HCT116 (cell line): ENCODE results near the gene TMPRSS11A. TPM values are rescaled to one million over a fixed set of nuclear protein-coding genes. Genes with fewer than 3 reads are reported as not detected.

Source experiments
- ATAC-seq: fragments of 200-7000 bp; cut with Tn5 transposase; 2 replicates; pipeline ENCODE4 v1.9.1; 2020; ENCODE audit warnings: mild to moderate bottlenecking, moderate library complexity
- BruUV-seq: library from RNA; stranded (reverse); fragments of 400-500 nt; replicated peaks from 2 replicates; lab custom pipeline; 2021; lab: Mats Ljungman, UMichigan
- CTCF ChIA-PET: fragments of 300-600 bp; sonication (Branson Sonifier 250); formaldehyde crosslinking; loops from one replicate; lab custom pipeline; 2021; ENCODE audit warnings: antibody characterized with exemption; lab: Charles Lee
- POLR2A ChIA-PET: fragments of 300-600, 350-600 bp; sonication (Branson Sonifier 250); formaldehyde crosslinking; loops from one replicate; lab custom pipeline; 2021; ENCODE audit warnings: antibody characterized with exemption; lab: Charles Lee
- RAD21 ChIA-PET, 2 experiments: fragments of 300-600 bp; sonication (Branson Sonifier 250); formaldehyde crosslinking; loops; one replicate each; lab custom pipeline; 2023; ENCODE audit warnings: low total read pairs in 2 of 2; ENCODE audit not compliant: uncharacterized antibody in 2 of 2, unreplicated experiment in 2 of 2, low non-redundant PET in 1 of 2; lab: Charles Lee
- DNase-seq: peaks from one replicate; pipeline ENCODE4 v3.0.0-alpha.2; 2010; ENCODE audit warnings: low read depth, low spot score
- H2AFZ ChIP-seq: fragments of 200-600 bp; shearing (Covaris generic), sonication (generic); 2 replicates; pipeline ENCODE4 v1.6.1; 2017; ENCODE audit warnings: low read depth, mixed run types, mixed read lengths, antibody characterized with exemption, low read length; ENCODE audit not compliant: poor library complexity, severe bottlenecking
- H3K27ac ChIP-seq: 2 replicates; pipeline ENCODE4 v1.5.1; 2012; ENCODE audit warnings: low read depth, low read length
- H3K27me3 ChIP-seq: fragments of 200-600 bp; sonication (generic); 2 replicates; pipeline ENCODE4 v1.6.1; 2016; ENCODE audit warnings: mixed run types, low read length, mixed read lengths; ENCODE audit not compliant: insufficient read depth
- H3K36me3 ChIP-seq, 2 experiments: fragments of 200-500 bp in 1 of 2; fragments of 200-600 bp in 1 of 2; sonication (Bioruptor generic) in 1 of 2; sonication (generic) in 1 of 2; 2 replicates each; pipeline versions ENCODE4 v1.5.1 to v1.6.1; 2014 to 2016; ENCODE audit warnings: low read length in 2 of 2, inconsistent platforms in 1 of 2, mixed read lengths in 1 of 2, mixed run types in 1 of 2; ENCODE audit not compliant: insufficient read depth in 2 of 2, control insufficient read depth in 1 of 2
- H3K4me1 ChIP-seq, 2 experiments: fragments of 200-600 bp in 1 of 2; sonication (generic) in 1 of 2; 2 replicates each; pipeline versions ENCODE4 v1.5.1 to v1.6.1; 2012 to 2017; ENCODE audit warnings: low read length in 2 of 2, inconsistent platforms in 1 of 2, mild to moderate bottlenecking in 1 of 2, mixed read lengths in 1 of 2, mixed run types in 1 of 2, moderate library complexity in 1 of 2; ENCODE audit not compliant: insufficient read depth in 2 of 2, control insufficient read depth in 1 of 2
- H3K4me2 ChIP-seq: fragments of 200-600 bp; sonication (generic); 2 replicates; pipeline ENCODE4 v1.6.1; 2017; ENCODE audit warnings: mixed run types, low read length, mixed read lengths
- H3K4me3 ChIP-seq, 2 experiments: fragments of 200-600 bp in 1 of 2; sonication (generic) in 1 of 2; replicated peaks in 1 of 2; 2 replicates each; pipeline ENCODE4 v1.5.1; 2011 to 2016; ENCODE audit warnings: low read length in 2 of 2, control low read depth in 1 of 2, low read depth in 1 of 2, mild to moderate bottlenecking in 1 of 2, mixed read lengths in 1 of 2, mixed run types in 1 of 2
- H3K79me2 ChIP-seq: fragments of 200-600 bp; sonication (generic); 2 replicates; pipeline ENCODE4 v1.6.1; 2017; ENCODE audit warnings: mild to moderate bottlenecking, mixed run types, low read length, moderate library complexity, mixed read lengths; ENCODE audit not compliant: insufficient read depth
- H3K9ac ChIP-seq: fragments of 200-600 bp; sonication (generic); 2 replicates; pipeline ENCODE4 v1.6.1; 2016; ENCODE audit warnings: low read length, mixed read lengths
- H3K9me2 ChIP-seq: fragments of 200-600 bp; sonication (generic), shearing (Covaris generic); 2 replicates; pipeline ENCODE4 v1.6.1; 2017; ENCODE audit warnings: mixed run types, mild to moderate bottlenecking, moderate library complexity; ENCODE audit not compliant: insufficient read depth
- H3K9me3 ChIP-seq, 2 experiments: fragments of 200-500 bp in 1 of 2; fragments of 200-600 bp in 1 of 2; sonication (Bioruptor generic) in 1 of 2; sonication (generic) in 1 of 2; 2 replicates each; pipeline ENCODE4 v1.6.1; 2014 to 2017; ENCODE audit warnings: low read length in 2 of 2, mixed read lengths in 2 of 2, inconsistent platforms in 1 of 2, low read depth in 1 of 2, mild to moderate bottlenecking in 1 of 2, mixed run types in 1 of 2, moderate library complexity in 1 of 2; ENCODE audit not compliant: control insufficient read depth in 1 of 2, insufficient read depth in 1 of 2
- H4K20me1 ChIP-seq: fragments of 200-600 bp; sonication (generic), shearing (Covaris generic); 2 replicates; pipeline ENCODE4 v1.6.1; 2017; ENCODE audit warnings: mixed run types, mild to moderate bottlenecking, moderate library complexity; ENCODE audit not compliant: insufficient read depth
- CBX3 ChIP-seq: IDR thresholded peaks from 2 replicates; pipeline ENCODE4 v1.6.1; 2012; ENCODE audit warnings: low read depth
- CEBPB ChIP-seq: IDR thresholded peaks from 2 replicates; pipeline ENCODE4 v1.6.1; 2012; ENCODE audit warnings: low read depth
- ELF1 ChIP-seq: IDR thresholded peaks from 2 replicates; pipeline ENCODE4 v1.6.1; 2012; ENCODE audit warnings: low read depth, borderline replicate concordance
- EZH2 ChIP-seq: fragments of 200-600 bp; sonication (generic); IDR thresholded peaks from 2 replicates; pipeline ENCODE4 v1.6.1; 2017; ENCODE audit warnings: antibody characterized with exemption, mixed run types
- EZH2phosphoT487 ChIP-seq: fragments of 200-600 bp; IDR thresholded peaks from 2 replicates; pipeline ENCODE4 v1.6.1; 2018; ENCODE audit warnings: antibody characterized with exemption, borderline replicate concordance
- POLR2A ChIP-seq: IDR thresholded peaks from 2 replicates; pipeline ENCODE4 v1.7.0; 2011; ENCODE audit warnings: borderline replicate concordance; ENCODE audit not compliant: insufficient read depth, insufficient read length; ENCODE audit errors: extremely low read depth
- RAD21 ChIP-seq: IDR thresholded peaks from 2 replicates; pipeline ENCODE4 v1.6.1; 2012; ENCODE audit warnings: low read depth, mild to moderate bottlenecking
- REST ChIP-seq: IDR thresholded peaks from 2 replicates; pipeline ENCODE4 v1.6.1; 2012; ENCODE audit warnings: low read depth
- SIN3A ChIP-seq: IDR thresholded peaks from 2 replicates; pipeline ENCODE4 v1.6.1; 2012; ENCODE audit warnings: low read depth
- SP1 ChIP-seq: IDR thresholded peaks from 2 replicates; pipeline ENCODE4 v1.6.1; 2012; ENCODE audit warnings: low read depth
- TCF7L2 ChIP-seq: IDR thresholded peaks from 2 replicates; pipeline ENCODE4 v1.7.0; 2011; ENCODE audit warnings: borderline replicate concordance, inconsistent platforms; ENCODE audit not compliant: insufficient read depth, insufficient read length; ENCODE audit errors: extremely low read depth
- YY1 ChIP-seq: IDR thresholded peaks from 2 replicates; pipeline ENCODE4 v1.6.1; 2011; ENCODE audit warnings: low read length, low read depth, moderate library complexity, mild to moderate bottlenecking; ENCODE audit not compliant: insufficient replicate concordance; ENCODE audit errors: extremely low read depth
- ZNF274 ChIP-seq: fragments of 200-500 bp; sonication (Bioruptor generic); IDR thresholded peaks from 2 replicates; pipeline ENCODE4 v1.6.1; 2014; ENCODE audit warnings: mild to moderate bottlenecking, low read depth, low read length, inconsistent platforms
- intact Hi-C: fragments of 100-400 bp; cut with micrococcal nuclease; formaldehyde crosslinking; loops from 2 replicates; pipeline ENCODE4 v1.10.0; 2022
- total RNA-seq: library from RNA; stranded (reverse); gene quantifications from one replicate; pipeline ENCODE4 v1.2.1, GENCODE V29; 2021; ENCODE audit not compliant: unreplicated experiment

Gene TMPRSS11A
- total RNA-seq, 1 experiment from 2014 or later, result not detected

GRCh38 chr4:67896421-67897065 is 66.8 kb downstream of the TMPRSS11A start:
- Histone ChIP-seq H3K9me2 (no peaks in the 10 kb centered on the region), H3K9me3 (no peaks in the 10 kb centered on the region), H3K36me3 (no peaks in the 10 kb centered on the region), H3K4me2 (no peak overlapping the region), H3K4me1 (no peaks in the 10 kb centered on the region)
- CTCF ChIA-PET, result no interaction called here
- TF ChIP-seq POLR2A (no peak), REST (no peak), CBX3 (no peak), ZNF274 (no peak), ELF1 (no peak), EZH2 (no peak), RAD21 (no peak), YY1 (no peak), CEBPB (no peak), EZH2phosphoT487 (no peak), SP1 (no peak), TCF7L2 (no peak), SIN3A (no peak)
- TF ChIP-seq, all 23 proteins: peak for 0
- intact Hi-C loops, result no loop called here
- RAD21 ChIA-PET, result no interaction called here
- H3K27ac ChIP-seq, result no peak overlapping the region
- no peak overlapping the region for H3K4me3 ChIP-seq
- no peak overlapping the region for H2AFZ ChIP-seq
- no peak overlapping the region for H3K9ac ChIP-seq
- H4K20me1 ChIP-seq, result no peaks in the 10 kb centered on the region
- H3K79me2 ChIP-seq, result no peaks in the 10 kb centered on the region
- no peaks in the 10 kb centered on the region for H3K27me3 ChIP-seq
- POLR2A ChIA-PET, result no interaction called here
- BruUV-seq, result no TSS peak
- DNase-seq, result no peak
- ATAC-seq, result no peak
